ENCODE data around the gene RAD51C.
"Not testable (repeated sequence)": the region's sequence is repeated elsewhere in the genome, so short reads cannot be mapped to it uniquely, and the experiment has no call there.

RAD51C gene

DNA sequence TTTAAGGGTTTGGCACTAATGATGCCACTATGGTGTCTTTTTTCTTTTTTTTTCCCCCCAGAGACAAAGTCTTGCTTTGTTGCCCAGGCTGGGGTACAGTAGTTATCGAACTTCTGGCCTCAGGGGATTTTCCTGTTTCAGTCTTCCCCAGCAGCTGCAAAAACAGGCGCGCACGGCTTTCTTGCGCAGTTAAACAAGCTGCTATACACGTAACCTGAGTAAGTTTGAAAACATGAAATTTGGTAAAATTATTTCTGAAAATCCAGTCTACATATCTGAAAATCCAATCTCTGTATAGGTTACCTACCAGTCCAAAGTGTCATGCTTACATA, 12.4 kb upstream of the RAD51C start:
- DNase-seq (ENCODE audit: low spot score) (no peak), FAIRE-seq (no peak)

DNA sequence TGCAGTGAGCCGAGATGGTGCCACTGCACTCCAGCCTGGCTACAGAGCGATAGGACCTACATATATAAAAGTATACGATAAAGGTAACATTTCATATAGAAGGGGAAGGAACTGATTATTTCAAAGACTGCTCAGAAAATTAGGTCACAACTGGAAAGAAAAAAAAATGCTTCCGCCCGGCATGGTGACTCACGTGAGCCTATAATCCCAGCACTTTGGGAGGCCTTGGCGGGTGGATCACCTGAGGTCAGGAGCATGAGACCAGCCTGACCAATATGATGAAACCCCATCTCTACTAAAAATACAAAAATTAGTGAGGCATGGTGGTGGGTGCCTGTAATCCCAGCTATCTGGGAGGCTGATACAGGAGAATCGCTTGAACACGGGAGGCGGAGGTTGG, 8.4 kb upstream of the RAD51C start:
- no peak for FAIRE-seq

GRCh38 chr17:58684462-58684861, 7.9 kb upstream of the RAD51C start:
- not testable (repeated sequence) for FAIRE-seq

More for the DNA sequence above, 8.4 kb upstream of the RAD51C start:
- no peak for DNase-seq (ENCODE audit: low spot score)

GRCh38 chr17:58686980-58687379, 5.4 kb upstream of the RAD51C start:
- no peak for DNase-seq (ENCODE audit: low spot score)
- FAIRE-seq = peak; percentile 56

More at GRCh38 chr17:58684462-58684861, 7.9 kb upstream of the RAD51C start:
- DNase-seq (ENCODE audit: low spot score) = not testable (repeated sequence)

GRCh38 chr17:58688521-58688920, 3.9 kb upstream of the RAD51C start:
- FAIRE-seq (no peak), DNase-seq (ENCODE audit: low spot score) (no peak)

DNA sequence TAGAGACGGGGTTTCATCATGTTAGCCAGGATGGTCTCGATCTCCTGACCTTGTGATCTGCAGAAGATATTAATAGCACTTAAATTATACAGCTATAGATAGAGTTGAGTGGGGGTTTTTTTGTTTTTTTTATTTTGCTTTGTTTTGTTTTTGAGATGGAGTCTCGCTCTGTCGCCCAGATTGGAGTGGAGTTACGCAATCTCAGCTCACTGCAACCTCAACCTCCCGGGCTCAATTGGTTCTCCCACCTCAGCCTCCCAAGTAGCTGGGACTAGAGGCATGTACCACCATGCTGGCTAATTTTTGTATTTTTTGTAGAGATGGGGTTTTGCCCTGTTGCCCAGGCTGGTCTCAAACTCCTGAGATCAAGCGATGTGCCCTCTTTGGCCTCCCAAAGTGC, 2.4 kb upstream of the RAD51C start:
- not testable (repeated sequence) for DNase-seq (ENCODE audit: low spot score); FAIRE-seq

- FAIRE-seq (no peak), DNase-seq (ENCODE audit: low spot score) (no peak)
Observed at GRCh38 chr17:58691701-58692238, 632 bp upstream of the RAD51C start, which contains the start of gene TEX14. Gene TEX14, minus strand, starts transcription at chr17:58692045. Its CDS starts 40,044 bp downstream, at chr17:58652001.

DNA sequence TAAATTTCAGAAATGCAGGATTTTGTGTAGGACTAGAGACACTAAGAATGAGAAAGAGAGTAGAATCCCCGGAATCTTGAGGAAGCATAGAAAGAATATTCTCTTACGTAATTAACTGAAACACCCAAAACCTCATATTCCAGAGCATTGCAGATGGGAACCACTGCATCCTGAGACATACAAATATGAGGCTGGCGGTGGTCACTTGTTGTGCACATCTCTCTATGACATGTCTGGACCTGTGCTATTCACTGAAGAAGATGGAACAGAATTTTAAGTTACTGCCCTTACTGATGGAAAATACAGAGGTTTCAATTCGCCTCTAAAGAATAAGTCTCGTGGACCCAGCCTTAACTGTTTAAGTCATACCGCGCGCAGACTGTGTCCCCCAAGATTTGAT, 806 bp downstream of the RAD51C start:
- DNase-seq (ENCODE audit: low spot score) = no peak
- FAIRE-seq = no peak

DNA sequence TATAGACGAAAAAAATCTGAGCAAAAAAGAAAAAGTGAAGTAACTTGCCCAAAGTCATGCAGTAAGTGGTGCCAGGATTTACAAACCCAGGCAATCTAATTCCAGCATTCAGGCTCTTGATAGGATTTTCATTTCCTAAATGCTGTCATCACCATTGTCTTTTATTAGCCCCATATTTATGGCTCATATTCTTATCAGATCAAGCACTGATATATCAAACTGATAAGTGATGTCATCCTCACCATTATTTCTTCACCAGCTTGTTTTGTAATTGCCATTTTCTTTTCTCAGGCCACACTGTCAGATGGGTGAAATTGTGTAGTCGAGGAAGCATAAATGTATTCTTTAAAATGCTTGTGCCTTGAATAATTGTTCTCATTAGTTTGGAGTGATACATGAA, 1.3 kb downstream of the RAD51C start:
- DNase-seq (ENCODE audit: low spot score) = no peak
- peak; percentile 46 for FAIRE-seq

DNA sequence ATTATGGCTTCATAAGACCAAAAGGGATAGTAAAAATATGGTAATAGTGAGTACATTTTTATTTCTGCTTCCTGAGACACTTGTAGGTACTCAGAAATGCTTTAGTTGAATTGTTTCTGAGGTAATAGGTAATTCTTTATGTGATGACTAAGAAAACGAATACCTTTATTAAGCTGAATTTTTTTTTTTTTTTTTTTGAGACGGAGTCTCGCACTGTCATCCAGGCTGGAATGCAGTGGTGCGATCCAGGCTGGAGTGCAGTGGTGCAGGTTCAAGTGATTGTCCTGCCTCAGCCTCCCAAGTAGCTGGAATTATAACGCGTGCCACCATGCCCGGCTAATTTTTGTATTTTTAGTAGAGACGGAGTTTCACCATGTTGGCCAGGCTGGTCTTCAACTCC, 1.9 kb downstream of the RAD51C start:
- no peak for FAIRE-seq

GRCh38 chr17:58694826-58695225, 2.4 kb downstream of the RAD51C start:
- FAIRE-seq (no peak), DNase-seq (ENCODE audit: low spot score) (no peak)

More for the DNA sequence above, 1.9 kb downstream of the RAD51C start:
- DNase-seq (ENCODE audit: low spot score) = no peak

DNA sequence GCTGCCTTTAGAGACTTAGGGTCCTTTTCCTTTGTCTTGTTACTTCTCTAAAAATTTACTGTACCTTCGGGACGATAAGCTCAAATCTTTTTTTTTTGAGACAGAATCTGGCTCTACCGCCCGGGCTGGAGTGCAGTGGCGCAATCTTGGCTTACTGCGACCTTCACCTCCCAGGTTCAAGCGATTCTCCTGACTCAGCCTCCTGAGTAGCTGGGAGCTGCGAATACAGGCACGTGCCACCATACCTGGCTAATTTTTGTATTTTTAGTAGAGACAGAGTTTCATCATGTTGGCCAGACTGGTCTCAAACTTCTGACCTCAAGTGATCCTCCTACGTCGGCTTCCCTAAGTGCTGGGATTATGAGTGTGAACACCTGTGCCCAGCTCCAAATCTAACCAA, 7.4 kb downstream of the RAD51C start:
- DNase-seq (ENCODE audit: low spot score) = no peak
- no peak for FAIRE-seq

DNA sequence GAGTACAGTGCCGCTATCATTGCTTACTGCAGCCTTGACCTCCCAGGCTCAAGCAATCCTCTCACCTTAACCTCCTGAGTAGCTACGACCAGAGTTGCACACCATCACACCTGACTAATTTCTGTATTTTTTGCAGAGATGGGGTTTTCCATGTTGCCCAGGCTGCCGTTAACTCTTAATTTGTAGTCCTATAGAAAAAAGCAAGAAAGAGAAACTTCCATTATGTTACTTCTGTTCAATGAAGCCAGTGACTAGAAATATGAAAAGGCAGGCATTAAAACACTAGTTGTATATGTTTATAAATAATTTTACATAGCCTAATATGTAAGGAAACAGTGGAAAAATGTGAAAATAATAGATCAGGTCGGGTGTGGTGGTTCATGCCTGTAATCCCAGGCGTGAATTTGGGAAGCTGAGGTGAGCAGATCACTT, 9.7 kb downstream of the RAD51C start:
- no peak for DNase-seq (ENCODE audit: low spot score)
- no peak for FAIRE-seq

GRCh38 chr17:58702708-58703107, 10.3 kb downstream of the RAD51C start:
- DNase-seq (ENCODE audit: low spot score) (no peak), FAIRE-seq (no peak)

GRCh38 chr17:58703137-58703915, 10.9 kb downstream of the RAD51C start:
- FAIRE-seq = no peak
- no peak for DNase-seq (ENCODE audit: low spot score)

- DNase-seq (ENCODE audit: low spot score) (no peak), FAIRE-seq (no peak)
Observed at GRCh38 chr17:58703916-58704286, 11.5 kb downstream of the RAD51C start.

DNA sequence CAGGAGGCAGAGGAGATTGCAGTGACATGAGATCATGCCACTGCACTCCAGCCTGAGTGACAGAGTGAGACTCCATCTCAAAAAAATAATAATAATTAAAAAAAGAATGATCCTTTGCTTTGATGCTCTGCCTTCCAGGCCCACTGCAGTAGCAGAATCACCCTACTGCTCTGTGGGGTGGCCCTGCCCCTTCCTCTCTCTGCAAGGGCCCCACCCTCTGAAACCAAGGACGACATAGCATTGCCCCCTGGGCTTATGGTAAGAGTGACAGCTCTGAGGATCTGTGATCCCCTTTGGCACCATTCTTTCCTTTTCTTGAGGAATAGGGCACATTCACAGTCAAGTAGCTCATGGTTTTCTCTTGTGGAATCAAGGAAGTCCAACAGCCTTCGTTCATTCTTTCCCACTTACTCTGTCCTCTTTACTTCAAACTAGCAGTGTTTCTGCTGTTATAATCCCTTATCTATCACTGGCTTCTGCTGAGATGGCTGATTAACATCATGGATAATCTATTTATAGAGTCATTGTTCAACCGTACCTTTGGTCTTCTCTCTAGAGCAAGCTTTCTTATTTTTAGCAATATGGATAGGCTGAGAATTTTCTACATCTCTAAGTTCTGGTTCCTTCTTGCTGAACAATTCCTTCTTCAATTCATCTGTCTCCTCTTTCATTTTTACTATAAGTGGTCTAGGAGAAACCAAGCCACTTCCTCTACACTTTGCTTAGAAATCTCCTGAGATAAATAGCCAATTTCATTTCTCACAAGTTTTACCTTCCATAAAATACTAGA, 14.1 kb downstream of the RAD51C start:
- FAIRE-seq (no peak), DNase-seq (ENCODE audit: low spot score) (no peak)

- DNase-seq (ENCODE audit: low spot score) (peak; percentile 44), FAIRE-seq (no peak)
Observed at GRCh38 chr17:58710948-58711552, 18.6 kb downstream of the RAD51C start.

- no peak for DNase-seq (ENCODE audit: low spot score)
- FAIRE-seq = no peak
Observed at GRCh38 chr17:58722274-58722673, 29.9 kb downstream of the RAD51C start.

- FAIRE-seq (no peak), DNase-seq (ENCODE audit: low spot score) (no peak)
Observed at GRCh38 chr17:58722696-58723095, 30.3 kb downstream of the RAD51C start.

- FAIRE-seq (peak; percentile 85), DNase-seq (ENCODE audit: low spot score) (no peak)
Observed at GRCh38 chr17:58728798-58729197, 36.4 kb downstream of the RAD51C start.

DNA sequence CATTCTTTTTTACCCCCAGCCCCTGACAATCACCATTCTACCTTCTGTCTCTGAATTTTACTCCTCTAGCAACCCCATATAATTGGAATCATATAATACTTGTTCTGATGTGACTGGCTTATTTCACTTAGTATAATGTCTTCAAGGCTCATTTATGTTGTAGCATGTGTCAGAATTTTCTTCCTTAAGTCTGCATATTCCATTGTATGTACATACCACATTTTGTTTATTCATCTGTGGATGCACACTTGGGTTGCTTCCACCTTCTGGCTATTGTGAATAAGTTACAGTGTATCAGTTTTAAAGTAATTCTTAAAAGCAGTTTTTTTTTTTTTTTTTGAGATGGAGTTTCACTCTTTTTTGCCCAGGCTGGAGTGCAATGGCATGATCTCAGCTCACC, 38.5 kb downstream of the RAD51C start:
- DNase-seq (ENCODE audit: low spot score) (no peak), FAIRE-seq (peak; percentile 79)

Measured in urothelium cell line (cell line).